HepG2 (cell line): Measurements from ENCODE around the gene SLC34A3. TPM values are rescaled to one million over a fixed set of nuclear protein-coding genes. Genes with fewer than 3 reads are reported as not detected.

Experiments
- ATF7-NPFF ChIP-seq: sonication (generic); formaldehyde crosslinking; IDR thresholded peaks from 2 replicates; pipeline ENCODE4 v1.8.1; 2023; ENCODE audit warnings: mild to moderate bottlenecking, low read depth, missing genetic modification reagents, moderate library complexity
- HNRNPL ChIP-seq: fragments of 200-400 bp; formaldehyde crosslinking; IDR thresholded peaks from 2 replicates; pipeline ENCODE4 v1.6.1; 2017; ENCODE audit warnings: mild to moderate bottlenecking, low read depth, low read length
- KMT2B ChIP-seq: IDR thresholded peaks from 2 replicates; pipeline ENCODE4 v1.6.1; 2016; ENCODE audit warnings: missing genetic modification reagents, missing compliant biosample characterization
- NRL ChIP-seq: sonication (generic); formaldehyde crosslinking; IDR thresholded peaks from 2 replicates; pipeline ENCODE4 v1.5.0; 2020; ENCODE audit warnings: missing genetic modification reagents, mild to moderate bottlenecking, moderate library complexity, borderline replicate concordance
- PHF21A ChIP-seq: sonication (generic); formaldehyde crosslinking; IDR thresholded peaks from 2 replicates; pipeline ENCODE4 v1.5.0; 2020; ENCODE audit warnings: mild to moderate bottlenecking, missing genetic modification reagents
- RBM39 ChIP-seq: fragments of 200-400 bp; formaldehyde crosslinking; IDR thresholded peaks from one replicate; pipeline ENCODE4 v1.6.1; 2018; ENCODE audit warnings: antibody characterized with exemption, mild to moderate bottlenecking, low read depth, low read length; ENCODE audit not compliant: poor library complexity, severe bottlenecking
- RXRA ChIP-seq: sonication (generic); formaldehyde crosslinking; IDR thresholded peaks from 2 replicates; pipeline ENCODE4 v1.5.1; 2020; ENCODE audit warnings: missing genetic modification reagents
- SNAPC2 ChIP-seq: sonication (generic); formaldehyde crosslinking; IDR thresholded peaks from 2 replicates; pipeline ENCODE4 v1.8.1; 2022; ENCODE audit warnings: mild to moderate bottlenecking, missing genetic modification reagents
- SRY ChIP-seq: sonication (generic); formaldehyde crosslinking; IDR thresholded peaks from 2 replicates; pipeline ENCODE4 v1.8.0; 2022; ENCODE audit warnings: mild to moderate bottlenecking, missing genetic modification reagents
- ZFYVE20 ChIP-seq: sonication (generic); formaldehyde crosslinking; IDR thresholded peaks from 2 replicates; pipeline ENCODE4 v1.8.0; 2023; ENCODE audit warnings: low read depth, mild to moderate bottlenecking, moderate library complexity, missing genetic modification reagents, borderline replicate concordance
- ZNF451 ChIP-seq: sonication (generic); formaldehyde crosslinking; IDR thresholded peaks from 2 replicates; pipeline ENCODE4 v1.5.0; 2020; ENCODE audit warnings: mild to moderate bottlenecking, missing genetic modification reagents
- ZNF552 ChIP-seq: sonication (generic); formaldehyde crosslinking; IDR thresholded peaks from 2 replicates; pipeline ENCODE4 v1.9.0; 2022; ENCODE audit warnings: missing genetic modification reagents, mild to moderate bottlenecking, borderline replicate concordance
- ZNF558 ChIP-seq: sonication (generic); formaldehyde crosslinking; IDR thresholded peaks from 2 replicates; pipeline ENCODE4 v1.9.0; 2022; ENCODE audit warnings: mild to moderate bottlenecking, missing genetic modification reagents, borderline replicate concordance
- polyA plus RNA-seq, 8 experiments: library from polyadenylated mRNA; depleted of rRNA in 3 of 8; stranded (reverse) in 7 of 8; unstranded in 1 of 8; fragments of >200 nt; fragmentation: Illumina TruSeq in 4 of 8; extraction: Trizol in 4 of 8; gene quantifications; 2 replicates each; pipeline versions ENCODE4 v1.2.1 to v1.2.3, GENCODE V29; 2011 to 2016; ENCODE audit warnings: low read depth in 4 of 8, missing spikeins in 1 of 8, mixed read lengths in 1 of 8; ENCODE audit not compliant: insufficient read depth in 1 of 8
- total RNA-seq, 5 experiments: library from RNA; depleted of rRNA; stranded (reverse); fragments of >200 nt; fragmentation: Illumina TruSeq; extraction: Trizol; gene quantifications; 2 replicates each; pipeline ENCODE4 v1.2.3, GENCODE V29; 2016; ENCODE audit warnings: low read depth in 1 of 5
- TF ChIP-seq, protein P1 (sequence below): sonication (generic); formaldehyde crosslinking; conservative IDR thresholded peaks from 2 replicates; pipeline ENCODE4 v1.4.0; 2020; ENCODE audit warnings: mild to moderate bottlenecking, missing genetic modification reagents, moderate library complexity
- TF ChIP-seq, protein P2 (sequence below): sonication (generic); formaldehyde crosslinking; IDR thresholded peaks from 2 replicates; pipeline ENCODE4 v1.5.0; 2020; ENCODE audit warnings: mild to moderate bottlenecking, low read depth, missing genetic modification reagents, borderline replicate concordance
- TF ChIP-seq, protein P3 (sequence below): sonication (generic); formaldehyde crosslinking; IDR thresholded peaks from 2 replicates; pipeline ENCODE4 v1.4.0; 2020; ENCODE audit warnings: missing genetic modification reagents
- TF ChIP-seq, protein P4 (sequence below): IDR thresholded peaks from 2 replicates; pipeline ENCODE4 v1.6.1; 2016; ENCODE audit warnings: mild to moderate bottlenecking
- TF ChIP-seq, protein P5 (sequence below): sonication (generic); formaldehyde crosslinking; IDR thresholded peaks from 2 replicates; pipeline ENCODE4 v1.5.0; 2020; ENCODE audit warnings: missing genetic modification reagents, mild to moderate bottlenecking, borderline replicate concordance

Gene SLC34A3
- total and polyA plus RNA-seq, 2 of the 13 experiments (the other 11 are each of a cell fraction or from before 2014, with no cell fraction given) = 0.07 to 1.0 TPM

DNA sequence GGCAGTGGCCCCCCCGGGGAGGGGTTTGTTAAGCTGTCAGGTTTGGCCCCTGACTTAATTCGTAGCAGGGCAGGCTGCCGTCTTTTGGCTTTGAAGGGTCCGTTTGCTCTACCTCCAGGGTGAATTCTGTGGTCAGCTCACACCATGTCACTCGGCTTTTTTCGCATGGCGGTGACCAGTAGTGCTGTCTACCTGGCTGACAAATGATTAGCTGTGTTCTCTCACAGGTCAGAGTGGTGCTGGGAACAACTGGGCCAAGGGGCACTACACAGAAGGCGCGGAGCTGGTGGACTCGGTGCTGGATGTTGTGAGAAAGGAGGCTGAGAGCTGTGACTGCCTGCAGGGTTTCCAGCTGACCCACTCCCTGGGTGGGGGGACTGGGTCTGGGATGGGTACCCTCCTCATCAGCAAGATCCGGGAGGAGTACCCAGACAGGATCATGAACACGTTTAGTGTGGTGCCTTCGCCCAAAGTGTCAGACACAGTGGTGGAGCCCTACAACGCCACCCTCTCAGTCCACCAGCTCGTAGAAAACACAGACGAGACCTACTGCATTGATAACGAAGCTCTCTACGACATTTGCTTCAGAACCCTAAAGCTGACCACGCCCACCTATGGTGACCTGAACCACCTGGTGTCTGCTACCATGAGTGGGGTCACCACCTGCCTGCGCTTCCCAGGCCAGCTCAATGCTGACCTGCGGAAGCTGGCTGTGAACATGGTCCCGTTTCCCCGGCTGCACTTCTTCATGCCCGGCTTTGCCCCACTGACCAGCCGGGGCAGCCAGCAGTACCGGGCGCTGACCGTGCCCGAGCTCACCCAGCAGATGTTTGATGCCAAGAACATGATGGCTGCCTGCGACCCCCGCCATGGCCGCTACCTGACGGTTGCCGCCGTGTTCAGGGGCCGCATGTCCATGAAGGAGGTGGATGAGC is 11.8 kb downstream of the SLC34A3 start (continued):
- TF ChIP-seq SNAPC2 (CRISPR knock-in tag) (no peak), SRY (CRISPR knock-in tag) (0 out of 2 replicates have a peak, but pooled peaks have one; percentile 36), KMT2B (CRISPR knock-in tag) (no peak), ZNF451 (CRISPR knock-in tag) (no peak), RBM39 (no peak), NRL (CRISPR knock-in tag) (no peak), ATF7-NPFF (CRISPR knock-in tag) (peak; percentile 0; the same call in 1 of the 2 replicates), ZNF558 (no peak), ZNF552 (CRISPR knock-in tag) (no peak), ZFYVE20 (CRISPR knock-in tag) (no peak), PHF21A (CRISPR knock-in tag) (peak; percentile 40; the same call in 1 of the 2 replicates), RXRA (CRISPR knock-in tag) (peak; percentile 8; the same call in 1 of the 2 replicates), HNRNPL (0 out of 2 replicates have a peak, but pooled peaks have one; percentile 52)
- TF ChIP-seq, protein P1, sequence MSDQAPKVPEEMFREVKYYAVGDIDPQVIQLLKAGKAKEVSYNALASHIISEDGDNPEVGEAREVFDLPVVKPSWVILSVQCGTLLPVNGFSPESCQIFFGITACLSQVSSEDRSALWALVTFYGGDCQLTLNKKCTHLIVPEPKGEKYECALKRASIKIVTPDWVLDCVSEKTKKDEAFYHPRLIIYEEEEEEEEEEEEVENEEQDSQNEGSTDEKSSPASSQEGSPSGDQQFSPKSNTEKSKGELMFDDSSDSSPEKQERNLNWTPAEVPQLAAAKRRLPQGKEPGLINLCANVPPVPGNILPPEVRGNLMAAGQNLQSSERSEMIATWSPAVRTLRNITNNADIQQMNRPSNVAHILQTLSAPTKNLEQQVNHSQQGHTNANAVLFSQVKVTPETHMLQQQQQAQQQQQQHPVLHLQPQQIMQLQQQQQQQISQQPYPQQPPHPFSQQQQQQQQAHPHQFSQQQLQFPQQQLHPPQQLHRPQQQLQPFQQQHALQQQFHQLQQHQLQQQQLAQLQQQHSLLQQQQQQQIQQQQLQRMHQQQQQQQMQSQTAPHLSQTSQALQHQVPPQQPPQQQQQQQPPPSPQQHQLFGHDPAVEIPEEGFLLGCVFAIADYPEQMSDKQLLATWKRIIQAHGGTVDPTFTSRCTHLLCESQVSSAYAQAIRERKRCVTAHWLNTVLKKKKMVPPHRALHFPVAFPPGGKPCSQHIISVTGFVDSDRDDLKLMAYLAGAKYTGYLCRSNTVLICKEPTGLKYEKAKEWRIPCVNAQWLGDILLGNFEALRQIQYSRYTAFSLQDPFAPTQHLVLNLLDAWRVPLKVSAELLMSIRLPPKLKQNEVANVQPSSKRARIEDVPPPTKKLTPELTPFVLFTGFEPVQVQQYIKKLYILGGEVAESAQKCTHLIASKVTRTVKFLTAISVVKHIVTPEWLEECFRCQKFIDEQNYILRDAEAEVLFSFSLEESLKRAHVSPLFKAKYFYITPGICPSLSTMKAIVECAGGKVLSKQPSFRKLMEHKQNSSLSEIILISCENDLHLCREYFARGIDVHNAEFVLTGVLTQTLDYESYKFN (CRISPR knock-in tag) = peak; percentile 30; the same call in 1 of the 2 replicates
- TF ChIP-seq, protein P2, sequence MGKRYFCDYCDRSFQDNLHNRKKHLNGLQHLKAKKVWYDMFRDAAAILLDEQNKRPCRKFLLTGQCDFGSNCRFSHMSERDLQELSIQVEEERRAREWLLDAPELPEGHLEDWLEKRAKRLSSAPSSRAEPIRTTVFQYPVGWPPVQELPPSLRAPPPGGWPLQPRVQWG (CRISPR knock-in tag) = no peak
- TF ChIP-seq, protein P3, sequence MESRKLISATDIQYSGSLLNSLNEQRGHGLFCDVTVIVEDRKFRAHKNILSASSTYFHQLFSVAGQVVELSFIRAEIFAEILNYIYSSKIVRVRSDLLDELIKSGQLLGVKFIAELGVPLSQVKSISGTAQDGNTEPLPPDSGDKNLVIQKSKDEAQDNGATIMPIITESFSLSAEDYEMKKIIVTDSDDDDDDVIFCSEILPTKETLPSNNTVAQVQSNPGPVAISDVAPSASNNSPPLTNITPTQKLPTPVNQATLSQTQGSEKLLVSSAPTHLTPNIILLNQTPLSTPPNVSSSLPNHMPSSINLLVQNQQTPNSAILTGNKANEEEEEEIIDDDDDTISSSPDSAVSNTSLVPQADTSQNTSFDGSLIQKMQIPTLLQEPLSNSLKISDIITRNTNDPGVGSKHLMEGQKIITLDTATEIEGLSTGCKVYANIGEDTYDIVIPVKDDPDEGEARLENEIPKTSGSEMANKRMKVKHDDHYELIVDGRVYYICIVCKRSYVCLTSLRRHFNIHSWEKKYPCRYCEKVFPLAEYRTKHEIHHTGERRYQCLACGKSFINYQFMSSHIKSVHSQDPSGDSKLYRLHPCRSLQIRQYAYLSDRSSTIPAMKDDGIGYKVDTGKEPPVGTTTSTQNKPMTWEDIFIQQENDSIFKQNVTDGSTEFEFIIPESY = peak; percentile 44; the same call in 1 of the 2 replicates
- TF ChIP-seq, protein P4, sequence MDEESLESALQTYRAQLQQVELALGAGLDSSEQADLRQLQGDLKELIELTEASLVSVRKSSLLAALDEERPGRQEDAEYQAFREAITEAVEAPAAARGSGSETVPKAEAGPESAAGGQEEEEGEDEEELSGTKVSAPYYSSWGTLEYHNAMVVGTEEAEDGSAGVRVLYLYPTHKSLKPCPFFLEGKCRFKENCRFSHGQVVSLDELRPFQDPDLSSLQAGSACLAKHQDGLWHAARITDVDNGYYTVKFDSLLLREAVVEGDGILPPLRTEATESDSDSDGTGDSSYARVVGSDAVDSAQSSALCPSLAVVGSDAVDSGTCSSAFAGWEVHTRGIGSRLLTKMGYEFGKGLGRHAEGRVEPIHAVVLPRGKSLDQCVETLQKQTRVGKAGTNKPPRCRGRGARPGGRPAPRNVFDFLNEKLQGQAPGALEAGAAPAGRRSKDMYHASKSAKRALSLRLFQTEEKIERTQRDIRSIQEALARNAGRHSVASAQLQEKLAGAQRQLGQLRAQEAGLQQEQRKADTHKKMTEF = no peak; the same call in 1 of the 2 replicates
- TF ChIP-seq, protein P5, sequence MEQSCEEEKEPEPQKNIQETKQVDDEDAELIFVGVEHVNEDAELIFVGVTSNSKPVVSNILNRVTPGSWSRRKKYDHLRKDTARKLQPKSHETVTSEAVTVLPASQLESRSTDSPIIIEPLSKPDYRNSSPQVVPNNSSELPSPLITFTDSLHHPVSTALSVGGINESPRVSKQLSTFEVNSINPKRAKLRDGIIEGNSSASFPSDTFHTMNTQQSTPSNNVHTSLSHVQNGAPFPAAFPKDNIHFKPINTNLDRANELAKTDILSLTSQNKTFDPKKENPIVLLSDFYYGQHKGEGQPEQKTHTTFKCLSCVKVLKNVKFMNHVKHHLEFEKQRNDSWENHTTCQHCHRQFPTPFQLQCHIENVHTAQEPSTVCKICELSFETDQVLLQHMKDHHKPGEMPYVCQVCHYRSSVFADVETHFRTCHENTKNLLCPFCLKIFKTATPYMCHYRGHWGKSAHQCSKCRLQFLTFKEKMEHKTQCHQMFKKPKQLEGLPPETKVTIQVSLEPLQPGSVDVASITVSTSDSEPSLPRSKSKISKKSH (CRISPR knock-in tag) = 0 out of 2 replicates have a peak, but pooled peaks have one; percentile 28
